C1 segment of cervical spinal cord (tissue), 14 donors: ENCODE data around the gene SCN1A.
A peak's percentile ranks its signal among the peaks of the same experiment; 100 is the strongest.

Source experiments
- DNase-seq, 14 donors: peaks; one replicate each; lab custom pipeline; 2025; lab: John Stamatoyannopoulos, UW

Gene SCN1A

GRCh38 chr2:166081852-166082251, 46.0 kb downstream of the SCN1A start:
- DNase-seq = no peak

DNA sequence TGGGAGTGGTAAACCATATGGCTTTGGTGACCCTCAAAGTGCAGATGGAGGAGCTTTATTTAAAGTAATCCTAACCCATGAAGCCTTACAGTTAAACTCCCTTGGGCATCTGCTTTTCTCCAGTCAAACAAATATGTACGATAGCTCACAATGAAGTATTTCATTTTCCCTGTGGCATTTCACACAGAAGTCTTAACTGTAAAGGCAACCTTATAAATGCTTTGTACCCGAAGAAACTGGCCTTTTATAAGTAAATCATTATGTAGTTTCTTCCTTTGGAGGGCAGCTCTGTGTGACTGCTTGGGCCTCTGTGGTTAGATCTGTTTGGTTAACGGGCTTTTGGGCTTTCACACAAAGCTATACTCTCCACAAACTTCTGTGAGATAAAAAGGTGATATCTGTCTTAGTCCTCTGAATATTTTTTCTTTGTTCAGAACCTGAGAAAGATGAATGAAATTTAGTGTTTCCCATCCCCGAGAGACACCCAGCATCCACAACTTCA, 46.6 kb downstream of the SCN1A start:
- no peak for DNase-seq

DNA sequence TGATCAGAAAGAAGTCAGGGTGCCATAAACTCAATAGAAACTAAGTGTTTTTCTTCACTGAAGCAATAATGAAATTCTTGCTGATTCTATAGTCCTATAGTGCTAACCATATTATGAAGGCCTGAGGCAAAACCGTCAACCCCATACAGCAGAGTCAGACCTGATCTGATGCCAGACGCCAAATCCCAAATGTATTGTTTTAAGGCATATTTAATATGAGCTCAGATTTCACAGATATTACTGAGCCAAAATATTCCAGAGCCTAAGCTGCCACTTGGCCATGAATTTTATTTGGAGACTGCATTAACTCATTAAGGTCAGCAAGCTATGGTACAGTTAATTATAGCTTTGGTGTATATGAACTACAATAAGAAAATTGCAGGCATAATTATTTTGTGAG, 53.4 kb downstream of the SCN1A start:
- no peak for DNase-seq

DNA sequence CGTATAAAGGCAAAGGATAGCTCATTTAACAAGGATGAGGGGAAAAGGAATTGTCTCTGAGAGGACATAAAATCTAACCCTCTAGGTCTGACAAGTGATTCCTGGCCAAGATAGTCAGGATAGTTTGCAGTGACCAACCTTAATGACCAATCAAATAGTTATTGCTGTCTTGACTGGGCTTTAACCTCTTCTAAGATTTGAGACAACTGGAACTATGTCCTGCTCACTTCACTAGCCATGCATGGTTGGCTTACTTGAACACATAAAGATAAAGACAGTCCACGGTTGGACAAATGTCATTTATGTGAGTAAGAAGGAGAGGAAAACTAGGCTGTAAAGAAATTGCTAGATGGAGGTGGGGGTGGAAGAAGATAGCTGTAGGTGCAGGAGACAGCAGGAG, 53.8 kb downstream of the SCN1A start:
- DNase-seq = no peak

GRCh38 chr2:166070231-166070630, 57.6 kb downstream of the SCN1A start:
- DNase-seq = no peak

DNA sequence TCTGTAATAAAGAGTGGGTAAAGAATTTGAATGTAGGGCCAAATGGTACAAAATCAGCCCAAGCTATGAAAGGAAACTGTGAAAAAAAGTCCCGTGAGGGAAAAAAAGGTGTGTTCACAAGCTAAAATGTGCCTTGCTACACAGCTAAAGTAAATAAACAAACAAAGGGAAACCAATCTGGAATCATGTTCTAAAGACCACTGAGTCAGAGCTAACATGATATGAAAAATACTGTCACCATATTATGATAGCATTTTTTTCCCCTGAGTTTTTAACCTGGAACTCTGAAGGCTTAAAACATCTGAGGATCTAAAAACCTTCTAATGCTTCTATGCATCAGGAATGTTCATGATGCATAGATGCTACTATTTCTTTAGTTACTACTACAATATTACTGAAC, 58.8 kb downstream of the SCN1A start:
- DNase-seq = no peak

- no peak for DNase-seq
These were observed 60.6 kb downstream of the SCN1A start for GRCh38 chr2:166067229-166067628.

- DNase-seq = no peak
These were observed 67.6 kb downstream of the SCN1A start for GRCh38 chr2:166060191-166060590.

DNA sequence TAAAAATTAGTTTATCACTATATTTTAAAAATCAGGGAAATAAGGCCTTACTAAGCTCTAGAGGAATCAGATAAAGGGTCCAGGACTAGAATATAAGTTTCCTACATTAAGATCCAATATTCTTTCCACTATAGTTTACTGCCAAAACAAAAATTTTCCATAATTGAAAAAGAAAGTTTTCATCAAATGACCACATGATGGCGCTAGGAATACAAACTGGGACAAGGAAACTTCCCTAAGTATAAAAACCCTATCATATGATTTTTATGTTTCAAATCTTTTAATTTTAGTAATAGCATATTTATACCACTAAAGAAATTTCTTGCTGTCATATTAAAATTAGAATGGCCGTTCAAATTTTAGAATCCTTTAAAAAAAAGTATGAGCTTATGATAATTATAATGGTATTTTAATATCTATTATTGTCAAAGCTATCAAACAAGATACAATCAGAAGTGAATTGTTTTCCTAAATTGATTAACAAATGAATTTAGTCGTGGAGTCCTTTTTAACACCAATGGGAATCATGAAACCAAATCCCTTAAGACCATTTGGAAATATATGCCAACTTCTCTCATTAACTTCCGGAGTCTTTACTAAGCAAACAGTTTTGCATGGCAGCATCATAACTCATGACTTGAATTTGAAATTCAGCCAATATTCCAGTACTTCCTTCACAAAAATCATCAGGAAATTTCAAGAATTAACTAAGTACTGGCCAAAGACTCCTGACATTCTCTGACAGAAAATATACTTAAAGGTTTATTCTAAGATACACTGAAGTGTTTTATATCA, 70.3 kb downstream of the SCN1A start:
- no peak for DNase-seq

DNA sequence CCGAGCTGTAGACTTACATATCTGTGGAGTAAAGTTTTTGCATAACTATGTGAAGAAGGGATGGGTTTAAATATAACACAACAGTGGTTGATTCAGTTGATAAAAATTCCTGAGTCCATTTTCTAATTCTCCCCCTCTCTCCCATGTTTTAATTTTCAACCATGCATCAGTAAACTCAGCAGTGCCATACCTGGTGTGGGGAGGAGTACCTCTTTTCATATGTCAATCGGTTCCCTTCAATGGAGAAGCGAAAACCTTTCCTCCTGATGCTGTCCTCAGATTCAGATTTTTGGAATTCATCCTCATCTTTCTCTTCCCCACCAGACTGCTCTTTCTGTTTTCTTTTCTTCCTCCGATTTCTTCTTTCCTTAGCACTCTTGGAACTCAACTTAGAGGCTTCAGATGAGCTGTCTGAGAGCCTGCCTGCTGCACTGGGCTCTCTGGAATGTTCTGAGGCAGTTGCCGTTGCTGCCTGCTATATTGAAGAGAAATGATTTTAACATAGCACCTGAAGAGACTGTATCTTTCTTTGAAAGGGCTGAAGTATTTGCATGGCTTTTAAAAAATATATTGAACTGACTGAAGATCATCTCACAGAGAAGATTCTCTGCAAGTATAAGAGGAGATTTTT, 82.9 kb downstream of the SCN1A start:
- DNase-seq = no peak

- DNase-seq = no peak
These were observed 84.9 kb downstream of the SCN1A start for GRCh38 chr2:166042768-166043390.

GRCh38 chr2:166042356-166042755, 85.5 kb downstream of the SCN1A start:
- DNase-seq = no peak

GRCh38 chr2:166041613-166042012, 86.2 kb downstream of the SCN1A start:
- DNase-seq = no peak

- DNase-seq = no peak
These were observed 95.5 kb downstream of the SCN1A start for GRCh38 chr2:166032361-166032760.

- DNase-seq = no peak
These were observed 96.8 kb downstream of the SCN1A start for GRCh38 chr2:166031054-166031453.

GRCh38 chr2:166025313-166025712, 102.5 kb downstream of the SCN1A start:
- DNase-seq = no peak

DNA sequence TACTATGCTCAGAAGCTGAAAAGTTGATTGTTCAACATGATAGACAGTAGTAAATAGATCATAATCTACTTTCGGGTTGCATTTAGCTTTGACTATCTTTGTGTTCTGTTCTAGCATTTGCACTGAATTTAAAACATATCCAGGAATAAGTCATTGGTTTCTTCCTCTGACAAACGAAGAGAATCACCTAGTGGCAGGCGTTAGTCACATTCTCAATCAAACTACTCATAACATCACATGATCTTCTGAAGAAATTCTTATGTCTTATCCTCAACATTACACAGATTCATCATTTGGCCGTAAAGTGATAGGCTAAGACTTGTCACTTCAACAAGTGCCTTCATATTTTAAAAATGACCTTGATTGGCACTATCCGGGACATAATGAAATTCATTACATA, 110.6 kb downstream of the SCN1A start:
- DNase-seq = no peak

GRCh38 chr2:166013878-166014277, 113.9 kb downstream of the SCN1A start:
- peak in 1 of 14 donors; percentile 0 for DNase-seq

- no peak for DNase-seq
These were observed 116.2 kb downstream of the SCN1A start for GRCh38 chr2:166011660-166012059.

- DNase-seq = no peak
These were observed 127.4 kb downstream of the SCN1A start for GRCh38 chr2:166000401-166000800.

DNA sequence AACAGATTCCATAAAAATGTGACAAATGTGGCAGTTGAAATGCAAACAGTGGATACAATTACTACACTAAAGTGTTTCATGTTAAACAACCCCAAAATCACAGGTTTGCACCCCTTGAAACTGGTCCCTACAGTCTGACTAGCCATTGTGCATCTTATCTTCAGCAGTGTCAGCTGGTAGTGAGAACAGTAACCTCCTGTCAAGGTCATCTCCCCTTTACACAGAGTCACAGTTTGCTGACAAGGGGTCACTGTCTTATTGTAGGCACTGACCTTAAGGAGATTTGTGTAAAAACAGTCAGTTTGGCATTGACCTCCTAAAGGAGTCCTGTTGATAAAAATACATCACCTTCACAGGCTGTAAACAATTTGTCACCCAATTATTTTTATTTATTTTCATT, 137.0 kb downstream of the SCN1A start:
- no peak for DNase-seq

DNA sequence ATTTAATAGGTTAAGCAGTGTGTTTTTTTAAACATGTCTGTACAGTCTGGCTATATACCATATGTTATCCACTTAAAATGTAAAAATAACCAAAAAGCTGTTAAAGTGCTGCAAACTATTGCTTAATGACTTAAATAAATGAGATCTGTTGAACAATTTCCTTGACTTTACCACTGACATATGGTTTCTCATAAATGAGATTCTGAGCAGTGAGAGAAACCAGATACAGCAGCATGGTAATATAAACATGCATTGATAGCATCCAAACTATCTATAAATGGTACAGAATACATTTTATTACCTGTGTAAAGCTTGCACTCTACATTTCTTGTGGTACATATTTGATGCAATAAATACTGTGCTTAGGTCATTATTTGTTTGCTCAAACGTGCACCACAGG, 138.0 kb downstream of the SCN1A start:
- no peak for DNase-seq

DNA sequence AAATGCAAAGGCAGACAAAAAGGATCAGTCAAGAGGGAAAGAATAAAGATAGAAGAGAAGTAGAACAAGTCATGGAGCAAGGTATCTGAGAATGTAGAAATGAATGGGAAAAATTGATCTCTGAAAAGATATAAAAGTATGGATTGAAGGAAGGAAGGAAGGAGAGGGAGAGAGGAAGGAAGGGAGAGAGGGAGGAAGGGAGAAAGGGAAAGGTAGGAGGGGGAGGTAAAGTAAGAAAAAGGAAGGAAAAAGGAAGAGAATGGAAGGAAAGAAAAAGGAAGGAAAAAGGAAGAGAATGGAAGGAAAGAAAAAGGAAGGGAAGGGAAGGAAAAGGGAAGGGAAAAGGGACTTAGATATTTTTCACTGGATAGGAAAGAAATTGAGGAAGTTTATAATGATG, 142.7 kb downstream of the SCN1A start:
- no peak for DNase-seq
